ENCODE data around the gene ARHGAP15. TPM values are rescaled to one million over a fixed set of nuclear protein-coding genes. Genes with fewer than 3 reads are reported as not detected.

The ARHGAP15 gene
- total and polyA plus RNA-seq, 4 experiments from 2014 or later: 218 to 524 (median 365) TPM

DNA sequence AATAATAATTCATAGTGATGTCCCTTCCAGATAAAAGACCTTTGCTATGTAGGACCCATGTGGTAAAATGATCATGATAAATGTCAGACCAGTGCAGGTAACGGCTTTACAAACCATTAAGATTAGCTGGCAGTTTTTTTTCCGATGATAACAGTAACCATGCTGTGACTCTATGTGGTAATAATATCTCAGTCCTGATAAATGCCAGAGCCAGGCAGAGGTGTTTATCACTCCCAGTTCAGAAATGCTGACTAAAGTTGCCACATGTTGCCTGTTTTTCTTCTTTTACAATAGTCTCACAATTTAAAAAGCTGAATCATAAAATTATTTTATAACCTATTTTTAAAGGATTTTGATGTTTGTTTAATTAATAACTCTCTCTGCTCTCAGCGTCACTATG is 565.1 kb downstream of the ARHGAP15 start:
- no peak overlapping the region for H3K4me3 Mint-ChIP-seq
- peaks cover 0 to 2% (median 0%) of the 10 kb centered on the region in 8 donors for H3K9me3 Mint-ChIP-seq
- no peaks in the 10 kb centered on the region for H3K27me3 Mint-ChIP-seq
- no peaks in the 10 kb centered on the region for H3K4me1 ChIP-seq (ENCODE audit: insufficient read depth, low read length)
- no peaks in the 10 kb centered on the region for H3K9me3 ChIP-seq (ENCODE audit: control insufficient read depth in 1 of 2, low read length in 2 of 2)
- H3K36me3 Mint-ChIP-seq: peaks cover 30 to 33% of the 10 kb centered on the region in 2 donors
- H3K36me3 ChIP-seq (ENCODE audit: insufficient read depth, low read length): no peaks in the 10 kb centered on the region
- ChIA-PET POLR2A (ENCODE audit: partially characterized antibody) (no interaction called here), CTCF (ENCODE audit: partially characterized antibody) (no interaction called here)
- H3K27ac ChIP-seq (ENCODE audit: low read depth, low read length): no peak overlapping the region
- no peak overlapping the region for H3K4me3 ChIP-seq (ENCODE audit: low read length in 2 of 2)
- intact Hi-C loops (cut with micrococcal nuclease): no loop called here
- H3K4me1 Mint-ChIP-seq: peaks cover 23 to 52% (median 30%) of the 10 kb centered on the region in 4 donors
- no peaks in the 10 kb centered on the region for H3K27me3 ChIP-seq (ENCODE audit: insufficient read depth, low read length)
- no peak overlapping the region for H3K27ac Mint-ChIP-seq
- no peak for DNase-seq

DNA sequence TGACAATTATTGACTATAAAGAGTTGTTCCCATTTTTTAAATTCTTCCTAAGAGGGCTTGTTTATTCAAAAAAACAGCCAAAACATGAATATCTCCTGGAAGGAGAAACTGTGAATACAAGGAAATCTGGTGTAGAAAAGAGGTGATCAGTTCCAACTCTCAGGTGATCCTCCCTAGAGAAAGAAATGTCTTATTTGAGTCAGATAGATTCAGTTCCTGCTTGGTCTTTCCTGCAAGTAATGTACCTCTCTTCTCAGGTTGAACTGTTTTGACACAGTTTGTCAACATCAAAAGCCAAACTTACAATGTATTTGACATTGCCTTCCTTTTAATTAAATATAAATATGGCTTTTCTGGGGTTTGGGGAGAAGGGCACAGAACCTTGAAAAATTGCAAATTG is 567.4 kb downstream of the ARHGAP15 start:
- POLR2A ChIA-PET (ENCODE audit: partially characterized antibody): no interaction called here
- Histone ChIP-seq H3K36me3 (ENCODE audit: insufficient read depth, low read length) (no peaks in the 10 kb centered on the region), H3K27ac (ENCODE audit: low read depth, low read length) (no peak overlapping the region), H3K27me3 (ENCODE audit: insufficient read depth, low read length) (no peaks in the 10 kb centered on the region), H3K4me3 (ENCODE audit: low read length in 2 of 2) (no peak overlapping the region), H3K9me3 (ENCODE audit: control insufficient read depth in 1 of 2, low read length in 2 of 2) (no peaks in the 10 kb centered on the region), H3K4me1 (ENCODE audit: insufficient read depth, low read length) (no peaks in the 10 kb centered on the region)
- H3K4me1 Mint-ChIP-seq: peaks cover 11 to 41% (median 24%) of the 10 kb centered on the region in 4 donors
- CTCF ChIA-PET (ENCODE audit: partially characterized antibody): no interaction called here
- H3K4me3 Mint-ChIP-seq: no peak overlapping the region
- peaks cover 39 to 43% of the 10 kb centered on the region in 2 donors for H3K36me3 Mint-ChIP-seq
- no peak for DNase-seq
- peaks cover 0 to 2% (median 0%) of the 10 kb centered on the region in 8 donors for H3K9me3 Mint-ChIP-seq
- H3K27me3 Mint-ChIP-seq: no peaks in the 10 kb centered on the region
- intact Hi-C loops (cut with micrococcal nuclease): no loop called here
- H3K27ac Mint-ChIP-seq: peak overlapping the region in 1 of 7 donors; percentile 17

DNA sequence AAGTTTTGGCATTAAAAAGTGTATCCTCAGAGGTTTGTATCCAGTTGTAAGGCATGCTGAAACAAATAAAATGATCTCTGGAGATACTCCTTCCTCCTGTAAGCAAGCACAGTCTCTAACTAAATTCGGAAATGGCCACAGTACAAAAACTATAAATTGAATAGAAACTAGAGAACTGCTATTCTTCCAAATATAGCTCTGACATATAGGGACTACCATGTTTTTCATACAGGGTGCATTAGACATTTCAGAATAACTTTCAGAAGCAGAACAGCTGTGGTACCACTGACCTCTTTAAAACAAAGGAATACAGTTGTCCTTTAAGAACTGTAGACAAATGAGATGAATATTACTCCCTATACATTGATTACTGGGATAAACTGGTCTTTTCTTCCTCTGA is 568.5 kb downstream of the ARHGAP15 start:
- peak overlapping the region in 2 of 7 donors; percentile 4 to 42 for H3K27ac Mint-ChIP-seq
- CTCF ChIA-PET (ENCODE audit: partially characterized antibody): no interaction called here

DNA sequence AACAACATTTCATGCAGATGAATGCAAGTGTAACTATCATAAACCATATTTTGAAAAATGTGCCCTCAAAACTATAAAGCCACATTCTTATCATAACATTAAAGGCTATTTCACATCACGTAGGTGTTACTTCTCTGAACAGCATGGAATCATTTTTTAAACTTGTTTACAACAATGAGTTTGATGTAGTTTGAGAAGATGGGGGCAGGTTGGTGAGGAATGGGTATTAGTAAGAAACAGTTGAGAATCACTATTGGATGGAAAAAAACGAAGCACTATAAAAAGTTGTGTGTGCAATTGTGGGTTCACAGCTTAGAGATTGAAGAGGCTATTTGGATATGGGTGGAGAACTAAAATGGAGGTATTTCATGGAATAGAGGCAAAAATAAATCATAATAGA is 569.1 kb downstream of the ARHGAP15 start:
- peaks cover 42 to 45% of the 10 kb centered on the region in 2 donors for H3K36me3 Mint-ChIP-seq
- peaks cover 7 to 31% (median 28%) of the 10 kb centered on the region in 4 donors for H3K4me1 Mint-ChIP-seq
- no peaks in the 10 kb centered on the region for H3K9me3 ChIP-seq (ENCODE audit: control insufficient read depth in 1 of 2, low read length in 2 of 2)
- H3K4me3 ChIP-seq (ENCODE audit: low read length in 2 of 2): no peak overlapping the region
- no peaks in the 10 kb centered on the region for H3K4me1 ChIP-seq (ENCODE audit: insufficient read depth, low read length)
- peaks cover 9% of the 10 kb centered on the region for H3K36me3 ChIP-seq (ENCODE audit: insufficient read depth, low read length)
- intact Hi-C loops (cut with micrococcal nuclease): no loop called here
- ChIA-PET CTCF (ENCODE audit: partially characterized antibody) (interaction anchor here (1.9 kb wide), 1 partner anchor 13 kb away, joined by 4 read pairs; no protein-coding TSS in a partner anchor), POLR2A (ENCODE audit: partially characterized antibody) (interaction anchor here (0.9 kb wide), 1 partner anchor 18 kb away, joined by 3 read pairs; no protein-coding TSS in a partner anchor)
- no peaks in the 10 kb centered on the region for H3K27me3 Mint-ChIP-seq
- H3K27ac Mint-ChIP-seq: peak overlapping the region in 6 of 7 donors; percentile 4 to 92 (median 42)
- H3K4me3 Mint-ChIP-seq: no peak overlapping the region
- DNase-seq: no peak
- no peaks in the 10 kb centered on the region for H3K27me3 ChIP-seq (ENCODE audit: insufficient read depth, low read length)
- no peak overlapping the region for H3K27ac ChIP-seq (ENCODE audit: low read depth, low read length)
- H3K9me3 Mint-ChIP-seq: peaks cover 0 to 2% (median 0%) of the 10 kb centered on the region in 8 donors

More for the DNA sequence above, 568.5 kb downstream of the ARHGAP15 start:
- no peak for DNase-seq
- Histone ChIP-seq H3K27me3 (ENCODE audit: insufficient read depth, low read length) (no peaks in the 10 kb centered on the region), H3K27ac (ENCODE audit: low read depth, low read length) (no peak overlapping the region), H3K9me3 (ENCODE audit: control insufficient read depth in 1 of 2, low read length in 2 of 2) (no peaks in the 10 kb centered on the region), H3K4me1 (ENCODE audit: insufficient read depth, low read length) (no peaks in the 10 kb centered on the region), H3K36me3 (ENCODE audit: insufficient read depth, low read length) (peaks cover 7% of the 10 kb centered on the region), H3K4me3 (ENCODE audit: low read length in 2 of 2) (no peak overlapping the region)
- H3K4me1 Mint-ChIP-seq: peaks cover 9 to 36% (median 26%) of the 10 kb centered on the region in 4 donors
- POLR2A ChIA-PET (ENCODE audit: partially characterized antibody): no interaction called here
- no peak overlapping the region for H3K4me3 Mint-ChIP-seq
- H3K36me3 Mint-ChIP-seq: peaks cover 40 to 43% of the 10 kb centered on the region in 2 donors
- H3K27me3 Mint-ChIP-seq: no peaks in the 10 kb centered on the region
- intact Hi-C loops (cut with micrococcal nuclease): no loop called here
- H3K9me3 Mint-ChIP-seq: peaks cover 0 to 2% (median 0%) of the 10 kb centered on the region in 8 donors

DNA sequence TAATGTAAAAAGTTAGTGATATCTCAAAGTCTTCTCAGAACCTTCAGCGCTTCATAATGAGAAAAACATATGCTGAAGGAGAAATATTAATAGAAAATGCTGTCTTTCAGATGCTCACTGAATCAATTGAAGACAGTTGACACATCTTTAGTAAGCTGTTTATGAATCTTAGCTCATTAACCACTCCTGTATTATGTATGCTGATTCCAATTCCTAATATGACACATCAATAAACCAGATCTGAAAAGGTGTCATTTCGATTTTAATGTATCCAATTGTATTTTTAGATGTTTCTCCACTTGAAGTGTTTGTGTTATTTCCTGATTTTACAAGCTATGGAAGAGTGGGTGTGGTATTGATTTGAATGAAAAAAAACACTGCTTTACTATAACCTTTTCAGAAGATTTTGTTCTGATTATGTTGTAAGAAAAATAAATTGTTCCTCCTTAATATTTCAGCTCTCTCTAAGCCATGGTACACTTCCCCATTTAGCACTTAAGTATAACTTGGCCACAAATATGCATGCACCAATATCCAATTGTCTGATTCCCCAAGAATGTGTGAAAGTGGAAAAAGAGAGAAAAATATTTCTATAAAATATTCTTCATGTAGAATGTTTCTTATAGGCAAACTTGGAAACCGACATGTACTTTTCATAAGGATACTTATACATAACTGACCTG is 569.8 kb downstream of the ARHGAP15 start:
- Histone ChIP-seq H3K27ac (ENCODE audit: low read depth, low read length) (no peak overlapping the region), H3K27me3 (ENCODE audit: insufficient read depth, low read length) (no peaks in the 10 kb centered on the region), H3K4me3 (ENCODE audit: low read length in 2 of 2) (no peak overlapping the region), H3K9me3 (ENCODE audit: control insufficient read depth in 1 of 2, low read length in 2 of 2) (no peaks in the 10 kb centered on the region), H3K36me3 (ENCODE audit: insufficient read depth, low read length) (peaks cover 16% of the 10 kb centered on the region), H3K4me1 (ENCODE audit: insufficient read depth, low read length) (no peaks in the 10 kb centered on the region)
- ChIA-PET CTCF (ENCODE audit: partially characterized antibody) (interaction anchor here (1.9 kb wide), 1 partner anchor 14 kb away, joined by 4 read pairs; no protein-coding TSS in a partner anchor), POLR2A (ENCODE audit: partially characterized antibody) (interaction anchor here (0.9 to 1.2 kb wide), 2 partner anchors 9 to 17 kb away, joined by 3 read pairs; no protein-coding TSS in a partner anchor)
- Mint-ChIP-seq H3K27ac (peak overlapping the region in 5 of 7 donors; percentile 21 to 69 (median 52)), H3K4me3 (no peak overlapping the region), H3K9me3 (peaks cover 0 to 2% (median 0%) of the 10 kb centered on the region in 8 donors), H3K36me3 (peaks cover 49 to 52% of the 10 kb centered on the region in 2 donors), H3K4me1 (peaks cover 8 to 32% (median 28%) of the 10 kb centered on the region in 4 donors), H3K27me3 (no peaks in the 10 kb centered on the region)
- no peak for DNase-seq
- intact Hi-C loops (cut with micrococcal nuclease): no loop called here

DNA sequence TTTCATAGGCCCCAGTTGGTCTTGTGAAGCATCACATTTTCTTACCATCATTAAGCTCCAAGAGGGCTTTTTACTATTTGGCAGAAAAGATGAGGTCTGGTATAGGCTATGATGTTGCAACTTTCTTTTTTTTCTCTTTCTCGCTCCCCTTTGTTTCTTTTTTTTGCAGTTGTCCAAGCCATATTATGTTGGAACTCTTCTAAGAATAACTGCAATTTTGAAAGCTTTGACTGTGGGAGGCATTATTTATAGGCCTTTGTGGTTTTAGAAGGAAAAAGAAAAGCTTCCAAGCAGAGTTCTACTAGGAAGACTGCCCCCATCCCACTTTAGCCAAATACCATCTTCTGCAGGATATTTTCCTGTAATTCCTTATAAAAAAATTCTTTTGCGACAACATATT is 571.6 kb downstream of the ARHGAP15 start:
- H3K9me3 Mint-ChIP-seq: peaks cover 0 to 2% (median 0%) of the 10 kb centered on the region in 8 donors
- Histone ChIP-seq H3K9me3 (ENCODE audit: control insufficient read depth in 1 of 2, low read length in 2 of 2) (no peaks in the 10 kb centered on the region), H3K4me3 (ENCODE audit: low read length in 2 of 2) (no peak overlapping the region), H3K27me3 (ENCODE audit: insufficient read depth, low read length) (no peaks in the 10 kb centered on the region), H3K27ac (ENCODE audit: low read depth, low read length) (no peak overlapping the region), H3K36me3 (ENCODE audit: insufficient read depth, low read length) (peaks cover 34% of the 10 kb centered on the region), H3K4me1 (ENCODE audit: insufficient read depth, low read length) (no peaks in the 10 kb centered on the region)
- ChIA-PET POLR2A (ENCODE audit: partially characterized antibody) (no interaction called here), CTCF (ENCODE audit: partially characterized antibody) (interaction anchor here (1.2 to 1.3 kb wide), 2 partner anchors 14 kb away, joined by 3 to 4 read pairs; no protein-coding TSS in a partner anchor)
- no peak overlapping the region for H3K4me3 Mint-ChIP-seq
- H3K4me1 Mint-ChIP-seq: peaks cover 11 to 26% (median 22%) of the 10 kb centered on the region in 4 donors
- H3K27me3 Mint-ChIP-seq: no peaks in the 10 kb centered on the region
- peaks cover 65 to 69% of the 10 kb centered on the region in 2 donors for H3K36me3 Mint-ChIP-seq
- no peak for DNase-seq
- peak overlapping the region in 2 of 7 donors; percentile 5 to 31 for H3K27ac Mint-ChIP-seq
- intact Hi-C loops (cut with micrococcal nuclease): no loop called here

DNA sequence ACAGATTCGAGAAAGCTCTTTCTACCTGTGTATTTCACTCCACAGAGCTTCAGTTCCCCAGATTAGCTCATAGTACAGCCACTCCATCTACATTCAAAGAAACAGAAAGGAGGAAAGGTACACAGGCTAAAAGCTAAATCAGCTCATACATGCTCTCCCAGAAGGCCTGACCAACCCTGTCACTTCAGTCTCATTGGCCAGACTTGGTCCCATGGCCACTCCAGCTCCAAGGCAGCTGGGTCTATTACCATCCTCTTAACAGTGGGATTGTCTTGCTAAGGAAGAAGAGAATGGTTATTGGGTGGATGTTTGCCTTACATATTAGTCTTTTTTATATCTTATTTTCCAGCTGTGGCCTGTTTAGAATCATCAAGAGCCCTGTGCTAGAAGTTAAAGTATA is 572.6 kb downstream of the ARHGAP15 start:
- no peak overlapping the region for H3K27ac ChIP-seq (ENCODE audit: low read depth, low read length)
- ChIA-PET CTCF (ENCODE audit: partially characterized antibody) (interaction anchor here (1.2 kb wide), 1 partner anchor 15 kb away, joined by 4 read pairs; no protein-coding TSS in a partner anchor), POLR2A (ENCODE audit: partially characterized antibody) (no interaction called here)
- H3K27me3 ChIP-seq (ENCODE audit: insufficient read depth, low read length): no peaks in the 10 kb centered on the region
- peaks cover 11 to 24% (median 21%) of the 10 kb centered on the region in 4 donors for H3K4me1 Mint-ChIP-seq
- H3K4me1 ChIP-seq (ENCODE audit: insufficient read depth, low read length): no peaks in the 10 kb centered on the region
- H3K4me3 ChIP-seq (ENCODE audit: low read length in 2 of 2): no peak overlapping the region
- peaks cover 72 to 76% of the 10 kb centered on the region in 2 donors for H3K36me3 Mint-ChIP-seq
- peaks cover 0 to 2% (median 0%) of the 10 kb centered on the region in 8 donors for H3K9me3 Mint-ChIP-seq
- no peak for DNase-seq
- peak overlapping the region in 1 of 7 donors; percentile 9 for H3K27ac Mint-ChIP-seq
- H3K36me3 ChIP-seq (ENCODE audit: insufficient read depth, low read length): peaks cover 43% of the 10 kb centered on the region
- no peaks in the 10 kb centered on the region for H3K27me3 Mint-ChIP-seq
- no peak overlapping the region for H3K4me3 Mint-ChIP-seq
- intact Hi-C loops (cut with micrococcal nuclease): no loop called here
- no peaks in the 10 kb centered on the region for H3K9me3 ChIP-seq (ENCODE audit: control insufficient read depth in 1 of 2, low read length in 2 of 2)

All from CD4-positive, alpha-beta memory T cell (primary cell).